MCF 10A (cell line): ENCODE measurements around the gene FILIP1. TPM values are rescaled to one million over a fixed set of nuclear protein-coding genes. Genes with fewer than 3 reads are reported as not detected.

Experiments used
- BruUV-seq: library from RNA; stranded (reverse); fragments of 400-500 nt; replicated peaks from 2 replicates; lab custom pipeline; 2021; lab: Mats Ljungman, UMichigan
- CTCF ChIA-PET: fragments of 300-600 bp; sonication (Branson Sonifier 250); formaldehyde crosslinking; extraction: SDS; loops from one replicate; lab custom pipeline; 2021; ENCODE audit warnings: antibody characterized with exemption, inconsistent platforms; lab: Yijun Ruan, JAX
- POLR2A ChIA-PET: fragments of 300-600, 350-650 bp; sonication (Branson Sonifier 250); formaldehyde crosslinking; extraction: SDS; loops from one replicate; lab custom pipeline; 2020; ENCODE audit warnings: antibody characterized with exemption, inconsistent platforms; lab: Yijun Ruan, JAX
- DNase-seq: peaks from one replicate; pipeline ENCODE4 v3.0.0-alpha.2; 2018; ENCODE audit not compliant: unreplicated experiment
- H3K27ac Mint-ChIP-seq: one replicate; pipeline ENCODE4 v1.8.0; 2022; ENCODE audit warnings: mild to moderate bottlenecking, low read depth, mixed read lengths; ENCODE audit not compliant: unreplicated experiment
- H3K27me3 Mint-ChIP-seq: one replicate; pipeline ENCODE4 v1.8.0; 2022; ENCODE audit warnings: mixed read lengths; ENCODE audit not compliant: insufficient read depth, unreplicated experiment
- H3K36me3 Mint-ChIP-seq: one replicate; pipeline ENCODE4 v1.8.0; 2022; ENCODE audit warnings: mild to moderate bottlenecking, moderate library complexity, mixed read lengths; ENCODE audit not compliant: insufficient read depth, unreplicated experiment
- H3K4me1 Mint-ChIP-seq: one replicate; pipeline ENCODE4 v1.8.0; 2022; ENCODE audit warnings: mixed read lengths; ENCODE audit not compliant: insufficient read depth, unreplicated experiment
- H3K4me3 Mint-ChIP-seq: one replicate; pipeline ENCODE4 v1.8.0; 2022; ENCODE audit warnings: mild to moderate bottlenecking, moderate library complexity, mixed read lengths; ENCODE audit not compliant: unreplicated experiment
- H3K9me3 Mint-ChIP-seq: one replicate; pipeline ENCODE4 v1.8.0; 2022; ENCODE audit warnings: mixed read lengths; ENCODE audit not compliant: unreplicated experiment
- CTCF ChIP-seq: fragments of 200-600 bp; IDR thresholded peaks from one replicate; pipeline ENCODE4 v1.8.0; 2022; ENCODE audit warnings: antibody characterized with exemption, mild to moderate bottlenecking; ENCODE audit not compliant: unreplicated experiment
- intact Hi-C: fragments of 100-400 bp; cut with micrococcal nuclease; formaldehyde crosslinking; loops from 2 replicates; pipeline ENCODE4 v1.14.1; 2022
- total RNA-seq: library from RNA; stranded (reverse); gene quantifications from 2 replicates; pipeline ENCODE4 v1.2.3, GENCODE V29; 2022

Gene FILIP1
- total RNA-seq, 1 experiment from 2014 or later: 0.14 TPM

- Mint-ChIP-seq H3K4me1 (no peaks in the 10 kb centered on the region), H3K27ac (no peak overlapping the region), H3K9me3 (no peaks in the 10 kb centered on the region), H3K36me3 (no peaks in the 10 kb centered on the region), H3K4me3 (no peak overlapping the region), H3K27me3 (no peaks in the 10 kb centered on the region)
- TF ChIP-seq CTCF: no peak
- ChIA-PET CTCF (interaction anchor here (1.5 kb wide), 1 partner anchor 12 kb away, joined by 3 read pairs; no protein-coding TSS in a partner anchor), POLR2A (no interaction called here)
- no peak for DNase-seq
- BruUV-seq: no TSS peak
- intact Hi-C loops: no loop called here
Observed at GRCh38 chr6:75478929-75479328, 14.7 kb downstream of the FILIP1 start.

GRCh38 chr6:75472885-75473284 is 20.7 kb downstream of the FILIP1 start:
- intact Hi-C loops: no loop called here
- Mint-ChIP-seq H3K9me3 (no peaks in the 10 kb centered on the region), H3K27ac (no peak overlapping the region), H3K36me3 (no peaks in the 10 kb centered on the region), H3K4me3 (no peak overlapping the region), H3K4me1 (no peaks in the 10 kb centered on the region), H3K27me3 (no peaks in the 10 kb centered on the region)
- ChIA-PET CTCF (no interaction called here), POLR2A (no interaction called here)
- no peak for DNase-seq
- no TSS peak for BruUV-seq
- TF ChIP-seq CTCF: no peak

GRCh38 chr6:75467966-75468365 is 25.6 kb downstream of the FILIP1 start:
- DNase-seq: no peak
- H3K27ac Mint-ChIP-seq: no peak overlapping the region
- intact Hi-C loops: no loop called here
- no TSS peak for BruUV-seq
- POLR2A ChIA-PET: interaction anchor here (1.3 kb wide), 1 partner anchor 18 kb away, joined by 3 read pairs; no protein-coding TSS in a partner anchor
- CTCF ChIA-PET: no interaction called here
- H3K4me1 Mint-ChIP-seq: no peaks in the 10 kb centered on the region
- no peaks in the 10 kb centered on the region for H3K36me3 Mint-ChIP-seq
- no peak for TF ChIP-seq CTCF
- no peaks in the 10 kb centered on the region for H3K27me3 Mint-ChIP-seq
- H3K9me3 Mint-ChIP-seq: no peaks in the 10 kb centered on the region
- no peak overlapping the region for H3K4me3 Mint-ChIP-seq

GRCh38 chr6:75467284-75467683 is 26.3 kb downstream of the FILIP1 start:
- Mint-ChIP-seq H3K36me3 (no peaks in the 10 kb centered on the region), H3K4me3 (no peak overlapping the region), H3K4me1 (no peaks in the 10 kb centered on the region), H3K27me3 (no peaks in the 10 kb centered on the region), H3K27ac (no peak overlapping the region), H3K9me3 (no peaks in the 10 kb centered on the region)
- DNase-seq: no peak
- no TSS peak for BruUV-seq
- ChIA-PET POLR2A (interaction anchor here (1.3 kb wide), 1 partner anchor 17 kb away, joined by 3 read pairs; no protein-coding TSS in a partner anchor), CTCF (interaction anchor here (0.6 to 1.3 kb wide), 2 partner anchors 11 to 96 kb away, joined by 3 to 4 read pairs; no protein-coding TSS in a partner anchor)
- intact Hi-C loops: no loop called here
- no peak for TF ChIP-seq CTCF
